ENCODE measurements around the gene RNF126.

Gene RNF126

GRCh38 chr19:648305-648704 lies 14.7 kb downstream of the RNF126 start:
- DNase-seq (ENCODE audit: extremely low read depth in 1 of 2, low read depth in 1 of 2) = no peak

- no peak for DNase-seq (ENCODE audit: extremely low read depth in 1 of 2, low read depth in 1 of 2)
Observed at GRCh38 chr19:647566-648284, 15.3 kb downstream of the RNF126 start.

- no peak for DNase-seq (ENCODE audit: extremely low read depth in 1 of 2, low read depth in 1 of 2)
Observed at GRCh38 chr19:646779-647565, 16.0 kb downstream of the RNF126 start.

GRCh38 chr19:645912-646778 lies 16.9 kb downstream of the RNF126 start:
- DNase-seq (ENCODE audit: extremely low read depth in 1 of 2, low read depth in 1 of 2) = no peak

GRCh38 chr19:644789-645188 lies 18.2 kb downstream of the RNF126 start:
- no peak for DNase-seq (ENCODE audit: extremely low read depth in 1 of 2, low read depth in 1 of 2)

- no peak for DNase-seq (ENCODE audit: extremely low read depth in 1 of 2, low read depth in 1 of 2)
Observed at GRCh38 chr19:644363-644762, 18.7 kb downstream of the RNF126 start.

- no peak for DNase-seq (ENCODE audit: extremely low read depth in 1 of 2, low read depth in 1 of 2)
Observed at GRCh38 chr19:643736-644135, 19.3 kb downstream of the RNF126 start.

- no peak for DNase-seq (ENCODE audit: extremely low read depth in 1 of 2, low read depth in 1 of 2)
Observed at GRCh38 chr19:642767-643727, 20.0 kb downstream of the RNF126 start.

GRCh38 chr19:641702-642101 lies 21.3 kb downstream of the RNF126 start:
- DNase-seq (ENCODE audit: extremely low read depth in 1 of 2, low read depth in 1 of 2) = no peak

GRCh38 chr19:640606-641189 lies 22.3 kb downstream of the RNF126 start:
- DNase-seq (ENCODE audit: extremely low read depth in 1 of 2, low read depth in 1 of 2) = no peak

- DNase-seq (ENCODE audit: extremely low read depth in 1 of 2, low read depth in 1 of 2) = no peak
Observed at GRCh38 chr19:640161-640558, 22.9 kb downstream of the RNF126 start.

- peak; percentile 86 to 91 for DNase-seq (ENCODE audit: extremely low read depth in 1 of 2, low read depth in 1 of 2)
Observed at GRCh38 chr19:639253-640160, 23.5 kb downstream of the RNF126 start, which contains the start of gene FGF22. Gene FGF22 (plus strand): TSS chr19:639879. CDS start chr19:639926, 47 bp downstream.

- DNase-seq (ENCODE audit: extremely low read depth in 1 of 2, low read depth in 1 of 2) = no peak
Observed at GRCh38 chr19:638906-639252, 24.1 kb downstream of the RNF126 start.

GRCh38 chr19:634975-635652 lies 27.9 kb downstream of the RNF126 start:
- DNase-seq (ENCODE audit: extremely low read depth in 1 of 2, low read depth in 1 of 2) = no peak

GRCh38 chr19:633786-634639 lies 29.0 kb downstream of the RNF126 start:
- DNase-seq (ENCODE audit: extremely low read depth in 1 of 2, low read depth in 1 of 2) = no peak

GRCh38 chr19:633068-633785 lies 29.8 kb downstream of the RNF126 start, which contains the start of gene POLRMT:
Gene POLRMT (minus strand): TSS chr19:633537. CDS start chr19:633512, 25 bp downstream.
- DNase-seq (ENCODE audit: extremely low read depth in 1 of 2, low read depth in 1 of 2) = peak; percentile 91 to 95

Measured in stimulated activated CD8-positive, alpha-beta memory T cell treated with anti-CD3 and anti-CD28 coated beads, Interleukin-7, amount 100 ng/mL, for 48 hours (primary cell).